HCT116 (cell line): ENCODE measurements around the gene ADAMTSL5.

Source experiments
- EZH2 ChIP-seq: fragments of 200-600 bp; sonication (generic); IDR thresholded peaks from 2 replicates; pipeline ENCODE4 v1.6.1; 2017; ENCODE audit warnings: antibody characterized with exemption, mixed run types
- POLR2A ChIP-seq: IDR thresholded peaks from 2 replicates; pipeline ENCODE4 v1.7.0; 2011; ENCODE audit warnings: borderline replicate concordance; ENCODE audit not compliant: insufficient read depth, insufficient read length; ENCODE audit errors: extremely low read depth
- RAD21 ChIP-seq: IDR thresholded peaks from 2 replicates; pipeline ENCODE4 v1.6.1; 2012; ENCODE audit warnings: low read depth, mild to moderate bottlenecking
- TCF7L2 ChIP-seq: IDR thresholded peaks from 2 replicates; pipeline ENCODE4 v1.7.0; 2011; ENCODE audit warnings: borderline replicate concordance, inconsistent platforms; ENCODE audit not compliant: insufficient read depth, insufficient read length; ENCODE audit errors: extremely low read depth
- YY1 ChIP-seq: IDR thresholded peaks from 2 replicates; pipeline ENCODE4 v1.6.1; 2011; ENCODE audit warnings: low read length, low read depth, moderate library complexity, mild to moderate bottlenecking; ENCODE audit not compliant: insufficient replicate concordance; ENCODE audit errors: extremely low read depth
- ZNF274 ChIP-seq: fragments of 200-500 bp; sonication (Bioruptor generic); IDR thresholded peaks from 2 replicates; pipeline ENCODE4 v1.6.1; 2014; ENCODE audit warnings: mild to moderate bottlenecking, low read depth, low read length, inconsistent platforms
- TF ChIP-seq, protein P1 (sequence below), 3 experiments: fragments of 200-600 bp in 1 of 3; sonication (generic) in 1 of 3; IDR thresholded peaks in 2 of 3; conservative IDR thresholded peaks in 1 of 3; 2 replicates each; pipeline ENCODE4 v1.5.1; 2012 to 2017; ENCODE audit warnings: low read depth in 2 of 3, low read length in 2 of 3, antibody characterized with exemption in 1 of 3, borderline replicate concordance in 1 of 3, control low read depth in 1 of 3, mild to moderate bottlenecking in 1 of 3, mixed read lengths in 1 of 3, mixed run types in 1 of 3, moderate library complexity in 1 of 3; ENCODE audit not compliant: insufficient read depth in 1 of 3

DNA sequence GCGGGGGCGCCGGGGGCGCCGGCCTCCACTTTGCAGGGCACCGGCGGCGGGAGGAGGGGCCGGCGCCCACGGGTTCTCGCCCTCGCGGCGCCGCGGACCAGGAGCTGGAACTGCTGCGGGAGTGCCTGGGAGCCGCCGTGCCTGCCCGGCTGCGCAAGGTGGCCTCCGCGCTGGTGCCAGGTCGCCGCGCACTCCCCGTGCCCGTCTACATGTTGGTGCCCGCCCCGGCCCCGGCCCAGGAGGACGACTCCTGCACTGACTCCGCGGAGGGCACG is 45.7 kb downstream of the ADAMTSL5 start:
- TF ChIP-seq, protein P1, sequence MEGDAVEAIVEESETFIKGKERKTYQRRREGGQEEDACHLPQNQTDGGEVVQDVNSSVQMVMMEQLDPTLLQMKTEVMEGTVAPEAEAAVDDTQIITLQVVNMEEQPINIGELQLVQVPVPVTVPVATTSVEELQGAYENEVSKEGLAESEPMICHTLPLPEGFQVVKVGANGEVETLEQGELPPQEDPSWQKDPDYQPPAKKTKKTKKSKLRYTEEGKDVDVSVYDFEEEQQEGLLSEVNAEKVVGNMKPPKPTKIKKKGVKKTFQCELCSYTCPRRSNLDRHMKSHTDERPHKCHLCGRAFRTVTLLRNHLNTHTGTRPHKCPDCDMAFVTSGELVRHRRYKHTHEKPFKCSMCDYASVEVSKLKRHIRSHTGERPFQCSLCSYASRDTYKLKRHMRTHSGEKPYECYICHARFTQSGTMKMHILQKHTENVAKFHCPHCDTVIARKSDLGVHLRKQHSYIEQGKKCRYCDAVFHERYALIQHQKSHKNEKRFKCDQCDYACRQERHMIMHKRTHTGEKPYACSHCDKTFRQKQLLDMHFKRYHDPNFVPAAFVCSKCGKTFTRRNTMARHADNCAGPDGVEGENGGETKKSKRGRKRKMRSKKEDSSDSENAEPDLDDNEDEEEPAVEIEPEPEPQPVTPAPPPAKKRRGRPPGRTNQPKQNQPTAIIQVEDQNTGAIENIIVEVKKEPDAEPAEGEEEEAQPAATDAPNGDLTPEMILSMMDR (IDR thresholded peaks at IDR 0.05 in 2 of 3, conservative IDR thresholded peaks at IDR 0.05 in 1 of 3; ENCODE audit: borderline replicate concordance in 1 of 3, insufficient read depth in 1 of 3, low read depth in 2 of 3, low read length in 2 of 3), result no peak
- TF ChIP-seq YY1 (no peak), ZNF274 (no peak), POLR2A (no peak), RAD21 (no peak), EZH2 (no peak), TCF7L2 (no peak)
